Activated CD4-positive, alpha-beta T cell treated with anti-CD3 and anti-CD28 coated beads, Interleukin-2, amount 10 ng/mL, durations not matched to agents 24 days and 14 days (primary cell): Measurements from ENCODE around the gene PACSIN1. TPM values are rescaled to one million over a fixed set of nuclear protein-coding genes. Genes with fewer than 3 reads are reported as not detected.

Experiments
- DNase-seq: peaks from one replicate; pipeline ENCODE4 v3.0.0; 2022
- H3K27ac Mint-ChIP-seq: one replicate; pipeline ENCODE4 v1.8.0; 2022; ENCODE audit warnings: mild to moderate bottlenecking, mixed read lengths
- H3K27me3 Mint-ChIP-seq: one replicate; pipeline ENCODE4 v1.8.0; 2022; ENCODE audit warnings: mixed read lengths
- H3K36me3 Mint-ChIP-seq: one replicate; pipeline ENCODE4 v1.8.0; 2022; ENCODE audit warnings: low read depth, mild to moderate bottlenecking, mixed read lengths
- H3K4me1 Mint-ChIP-seq: one replicate; pipeline ENCODE4 v1.8.0; 2021; ENCODE audit warnings: mixed read lengths
- H3K4me3 Mint-ChIP-seq: one replicate; pipeline ENCODE4 v1.8.0; 2022; ENCODE audit warnings: mild to moderate bottlenecking, moderate library complexity, mixed read lengths
- H3K9me3 Mint-ChIP-seq: one replicate; pipeline ENCODE4 v1.8.0; 2021; ENCODE audit warnings: mixed read lengths
- intact Hi-C: fragments of 100-400 bp; cut with micrococcal nuclease; formaldehyde crosslinking; loops from one replicate; pipeline ENCODE4 v1.15.1; 2023
- total RNA-seq: library from RNA; stranded (reverse); gene quantifications from 2 replicates; pipeline ENCODE4 v1.2.3, GENCODE V29; 2022

The PACSIN1 gene
- total RNA-seq, 1 donor from 2014 or later = not detected

- DNase-seq = no peak
- H3K27me3 Mint-ChIP-seq = no peaks in the 10 kb centered on the region
- H3K4me3 Mint-ChIP-seq = no peak overlapping the region
- no peaks in the 10 kb centered on the region for H3K36me3 Mint-ChIP-seq
- H3K9me3 Mint-ChIP-seq = no peaks in the 10 kb centered on the region
- H3K4me1 Mint-ChIP-seq = no peaks in the 10 kb centered on the region
- intact Hi-C loops = no loop called here
- H3K27ac Mint-ChIP-seq = no peak overlapping the region
Measured at GRCh38 chr6:34539181-34539580, 73.3 kb downstream of the PACSIN1 start.

DNA sequence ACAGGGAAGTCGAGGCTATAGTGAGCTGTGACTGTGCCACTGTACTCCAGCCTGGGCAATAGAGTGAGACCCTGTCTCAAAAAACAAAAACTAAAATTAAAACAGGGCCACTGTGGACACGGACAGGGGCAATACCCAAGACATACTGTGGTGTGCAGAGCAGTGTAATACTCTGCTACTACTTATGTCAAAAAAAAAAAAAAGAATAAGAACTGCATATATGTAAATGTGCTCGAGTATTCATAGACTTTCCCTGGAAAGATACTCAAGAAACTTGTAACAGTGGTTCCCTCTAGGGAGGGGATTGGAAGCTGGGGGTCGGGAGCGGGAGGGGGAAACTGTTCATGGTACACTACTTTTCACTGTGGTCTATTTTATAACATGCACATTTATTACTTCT, 74.3 kb downstream of the PACSIN1 start:
- intact Hi-C loops = no loop called here
- DNase-seq = no peak
- Mint-ChIP-seq H3K36me3 (no peaks in the 10 kb centered on the region), H3K4me3 (no peak overlapping the region), H3K9me3 (no peaks in the 10 kb centered on the region), H3K4me1 (no peaks in the 10 kb centered on the region), H3K27me3 (no peaks in the 10 kb centered on the region), H3K27ac (no peak overlapping the region)

GRCh38 chr6:34540841-34541240, 75.0 kb downstream of the PACSIN1 start:
- Mint-ChIP-seq H3K9me3 (no peaks in the 10 kb centered on the region), H3K4me3 (no peak overlapping the region), H3K27ac (no peak overlapping the region), H3K4me1 (no peaks in the 10 kb centered on the region), H3K36me3 (no peaks in the 10 kb centered on the region), H3K27me3 (no peaks in the 10 kb centered on the region)
- intact Hi-C loops = no loop called here
- DNase-seq = no peak

- DNase-seq = no peak
- H3K9me3 Mint-ChIP-seq = no peaks in the 10 kb centered on the region
- H3K4me3 Mint-ChIP-seq = no peak overlapping the region
- intact Hi-C loops = no loop called here
- no peak overlapping the region for H3K27ac Mint-ChIP-seq
- H3K4me1 Mint-ChIP-seq = no peaks in the 10 kb centered on the region
- H3K36me3 Mint-ChIP-seq = no peaks in the 10 kb centered on the region
- no peaks in the 10 kb centered on the region for H3K27me3 Mint-ChIP-seq
Measured at GRCh38 chr6:34543421-34543820, 77.5 kb downstream of the PACSIN1 start.

- Mint-ChIP-seq H3K4me3 (no peak overlapping the region), H3K27me3 (no peaks in the 10 kb centered on the region), H3K27ac (no peak overlapping the region)
Measured at GRCh38 chr6:34544052-34544604, 78.3 kb downstream of the PACSIN1 start.

DNA sequence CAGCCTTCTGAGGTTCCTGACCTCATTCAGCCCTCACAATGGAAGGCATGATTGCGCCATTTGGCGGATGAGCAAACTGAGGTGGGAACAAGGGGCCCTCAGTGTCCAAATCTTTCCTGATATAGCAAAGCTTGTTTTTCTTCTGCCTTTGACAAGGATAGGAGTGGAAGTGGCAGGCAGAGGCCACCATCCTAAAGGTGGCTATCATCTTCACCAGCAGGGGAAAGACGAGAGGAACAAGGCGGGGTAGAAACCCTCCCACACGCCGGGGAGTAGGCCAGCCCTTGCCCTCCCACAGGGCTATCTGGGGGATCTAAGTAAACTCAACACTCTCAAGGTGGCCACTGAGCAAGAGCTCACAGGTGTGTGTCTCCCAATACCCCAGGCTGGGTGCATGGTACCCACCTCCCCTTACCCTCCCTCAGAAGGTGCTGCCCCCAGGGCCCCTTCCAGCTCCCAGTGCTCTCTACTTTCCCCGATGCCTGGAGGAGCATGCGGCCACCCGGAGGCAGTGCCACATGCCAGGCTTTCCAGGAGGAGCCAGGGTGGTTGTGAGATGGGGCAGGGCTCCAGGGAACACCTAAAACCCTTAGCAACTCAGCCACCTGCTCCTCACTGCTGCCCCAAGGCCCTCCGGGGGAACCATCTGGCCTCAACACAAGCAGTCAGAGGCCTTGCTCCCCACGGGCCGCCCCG, 79.0 kb downstream of the PACSIN1 start:
- intact Hi-C loops = no loop called here
- H3K9me3 Mint-ChIP-seq = no peaks in the 10 kb centered on the region
- H3K4me1 Mint-ChIP-seq = no peaks in the 10 kb centered on the region
- no peaks in the 10 kb centered on the region for H3K36me3 Mint-ChIP-seq
- no peak overlapping the region for H3K4me3 Mint-ChIP-seq
- H3K27me3 Mint-ChIP-seq = no peaks in the 10 kb centered on the region
- DNase-seq = no peak
- no peak overlapping the region for H3K27ac Mint-ChIP-seq

More at GRCh38 chr6:34544052-34544604, 78.3 kb downstream of the PACSIN1 start:
- Mint-ChIP-seq H3K4me1 (no peaks in the 10 kb centered on the region), H3K36me3 (no peaks in the 10 kb centered on the region), H3K9me3 (no peaks in the 10 kb centered on the region)
- DNase-seq = no peak
- intact Hi-C loops = no loop called here

DNA sequence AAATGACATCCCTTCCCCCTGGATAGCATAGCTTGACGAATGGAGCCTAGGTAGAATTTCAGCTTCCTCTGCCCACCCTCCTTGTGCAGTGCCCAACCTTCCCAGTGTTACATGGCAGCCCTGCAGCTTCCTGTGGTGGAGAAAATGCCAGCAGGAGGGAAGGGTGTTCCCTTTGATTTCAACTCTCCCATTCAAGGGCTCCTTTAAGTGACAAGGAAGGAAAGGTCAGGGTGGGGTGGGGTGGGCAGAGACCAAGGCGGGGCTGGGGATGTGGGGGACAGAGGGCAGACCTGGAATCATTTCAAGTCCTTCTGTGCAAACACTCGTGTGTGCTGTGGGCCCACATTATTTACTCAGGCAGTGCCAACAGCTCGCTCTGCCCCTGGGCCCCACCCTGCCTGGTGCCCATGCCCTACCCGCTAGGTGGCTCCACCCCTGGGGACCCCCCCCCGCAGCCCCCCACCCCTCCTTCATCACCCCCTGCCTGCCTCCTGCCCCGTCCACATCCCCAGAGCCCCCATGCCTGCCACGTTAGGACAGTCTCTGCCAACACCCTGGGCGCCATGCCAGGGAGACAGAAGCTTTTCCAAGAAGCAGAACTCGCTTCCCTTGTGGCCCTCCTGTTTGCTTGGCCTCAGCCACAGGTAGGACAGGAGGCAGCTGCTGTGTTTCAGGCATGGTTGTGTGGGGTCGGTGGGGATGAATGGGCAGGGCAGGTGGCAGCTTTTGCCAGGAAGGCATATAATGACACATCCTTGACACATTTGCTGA, 80.9 kb downstream of the PACSIN1 start:
- no peaks in the 10 kb centered on the region for H3K9me3 Mint-ChIP-seq
- H3K4me1 Mint-ChIP-seq = no peaks in the 10 kb centered on the region
- DNase-seq = no peak
- H3K36me3 Mint-ChIP-seq = no peaks in the 10 kb centered on the region
- H3K27ac Mint-ChIP-seq = no peak overlapping the region
- H3K4me3 Mint-ChIP-seq = no peak overlapping the region
- no peaks in the 10 kb centered on the region for H3K27me3 Mint-ChIP-seq
- intact Hi-C loops = no loop called here

DNA sequence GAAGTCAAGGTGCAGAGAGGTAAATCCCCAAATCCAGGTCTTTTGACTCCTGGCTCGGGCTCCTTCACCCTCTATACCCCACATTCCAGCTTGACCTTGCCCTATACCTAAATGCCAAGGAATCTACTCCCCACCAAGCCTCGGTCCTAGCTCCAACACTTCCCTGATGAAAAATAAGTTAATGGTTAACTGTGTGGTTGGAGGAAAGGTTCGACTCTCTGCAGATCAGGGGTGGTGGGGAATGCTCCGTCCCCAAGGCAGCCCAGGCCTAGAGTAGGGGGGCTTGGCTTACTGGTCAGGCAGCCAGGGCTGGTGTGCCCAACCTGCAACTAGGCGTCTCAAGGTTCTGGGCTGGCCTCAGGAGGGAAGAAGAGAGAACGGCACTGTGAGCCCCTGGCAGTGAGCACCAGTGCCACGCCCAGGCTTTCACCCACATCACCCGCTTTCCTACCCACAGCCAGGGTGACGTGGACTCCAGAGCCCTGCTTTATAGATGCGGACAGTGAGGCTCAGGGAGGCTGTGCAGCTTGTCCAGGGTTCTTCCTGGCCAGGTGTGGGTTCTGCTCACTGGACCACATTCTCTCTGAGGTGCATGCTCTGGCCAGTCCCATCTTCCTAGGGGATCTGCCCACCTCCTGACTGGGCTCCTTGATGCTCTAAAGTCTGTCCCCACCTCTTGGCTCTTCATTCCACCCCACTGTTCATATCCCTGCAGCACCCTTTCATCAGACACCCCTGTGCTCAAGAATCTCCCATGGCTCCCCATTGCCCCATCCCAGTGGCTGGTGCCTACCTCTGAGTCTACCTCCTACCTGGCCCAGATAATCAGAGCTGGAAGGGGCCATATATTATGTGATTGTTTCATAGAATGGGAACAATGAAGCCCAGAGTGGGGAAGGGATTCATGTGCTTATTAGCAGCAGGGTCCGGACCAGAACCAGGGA, 82.1 kb downstream of the PACSIN1 start:
- H3K27ac Mint-ChIP-seq = no peak overlapping the region
- no peaks in the 10 kb centered on the region for H3K4me1 Mint-ChIP-seq
- no peak for DNase-seq
- no peak overlapping the region for H3K4me3 Mint-ChIP-seq
- H3K27me3 Mint-ChIP-seq = no peaks in the 10 kb centered on the region
- intact Hi-C loops = no loop called here
- H3K36me3 Mint-ChIP-seq = no peaks in the 10 kb centered on the region
- H3K9me3 Mint-ChIP-seq = no peaks in the 10 kb centered on the region

DNA sequence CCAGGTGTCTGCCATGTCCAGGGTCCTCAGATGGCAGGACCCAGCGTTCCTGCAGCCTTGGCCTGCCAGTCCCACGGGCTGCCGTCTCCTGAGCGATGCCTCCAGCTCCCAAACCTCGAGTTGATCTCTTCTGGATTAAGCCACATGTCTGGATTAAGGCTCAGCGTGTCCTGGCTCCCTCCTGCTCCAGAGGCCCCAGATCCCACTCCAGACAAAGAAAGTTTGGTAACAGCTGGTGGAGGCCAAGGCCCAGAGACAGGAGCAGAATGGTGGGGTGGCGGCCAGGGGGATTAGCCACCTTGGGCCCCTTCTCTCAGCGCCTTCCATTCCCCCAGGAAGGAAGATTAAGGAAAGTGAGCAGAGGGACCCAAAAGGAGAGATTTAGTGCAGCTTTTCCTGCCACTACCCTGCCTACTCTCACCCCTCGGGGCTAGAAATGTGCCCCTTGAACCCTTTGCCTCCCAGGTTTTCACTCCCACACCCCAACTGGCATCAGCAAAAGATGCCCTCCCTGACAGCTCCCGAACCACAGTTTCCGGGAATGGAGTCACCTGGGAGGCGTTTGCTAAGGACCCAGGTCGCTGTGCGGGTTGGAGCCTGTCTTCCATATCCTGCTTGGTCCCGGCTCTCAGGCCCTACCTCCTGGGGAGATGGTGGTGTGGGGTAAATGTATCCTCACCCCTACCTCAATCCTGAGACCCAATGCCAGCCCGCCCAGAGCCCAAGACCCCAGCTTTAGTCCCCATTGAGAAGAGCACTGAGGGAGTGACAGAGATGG, 83.3 kb downstream of the PACSIN1 start:
- Mint-ChIP-seq H3K36me3 (no peaks in the 10 kb centered on the region), H3K9me3 (no peaks in the 10 kb centered on the region), H3K27ac (no peak overlapping the region), H3K27me3 (no peaks in the 10 kb centered on the region), H3K4me3 (no peak overlapping the region), H3K4me1 (peaks cover 2% of the 10 kb centered on the region)
- DNase-seq = no peak
- intact Hi-C loops = no loop called here

DNA sequence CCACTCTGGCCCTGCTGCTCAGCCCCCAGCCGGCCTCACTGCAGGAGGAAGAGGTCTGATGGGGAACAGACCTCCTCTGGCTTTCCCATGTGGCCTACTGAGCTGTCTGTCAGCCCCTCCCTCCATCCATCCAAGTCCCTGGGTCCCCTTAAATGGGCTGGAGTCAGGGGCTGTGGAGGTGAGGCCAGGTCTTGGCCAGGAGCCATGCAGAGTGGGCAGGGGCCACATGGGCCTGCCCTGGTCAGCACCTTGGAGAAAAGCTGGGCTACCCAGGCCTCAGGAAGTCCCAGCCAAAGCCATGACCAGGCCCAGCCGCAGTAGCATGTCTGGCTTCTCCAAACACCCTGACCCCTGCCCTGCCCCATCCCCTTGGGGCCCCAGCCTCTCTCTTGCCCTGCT, 83.9 kb downstream of the PACSIN1 start:
- Mint-ChIP-seq H3K27ac (no peak overlapping the region), H3K4me3 (no peak overlapping the region), H3K36me3 (no peaks in the 10 kb centered on the region), H3K4me1 (peaks cover 2% of the 10 kb centered on the region), H3K9me3 (no peaks in the 10 kb centered on the region), H3K27me3 (no peaks in the 10 kb centered on the region)
- intact Hi-C loops = no loop called here
- no peak for DNase-seq

DNA sequence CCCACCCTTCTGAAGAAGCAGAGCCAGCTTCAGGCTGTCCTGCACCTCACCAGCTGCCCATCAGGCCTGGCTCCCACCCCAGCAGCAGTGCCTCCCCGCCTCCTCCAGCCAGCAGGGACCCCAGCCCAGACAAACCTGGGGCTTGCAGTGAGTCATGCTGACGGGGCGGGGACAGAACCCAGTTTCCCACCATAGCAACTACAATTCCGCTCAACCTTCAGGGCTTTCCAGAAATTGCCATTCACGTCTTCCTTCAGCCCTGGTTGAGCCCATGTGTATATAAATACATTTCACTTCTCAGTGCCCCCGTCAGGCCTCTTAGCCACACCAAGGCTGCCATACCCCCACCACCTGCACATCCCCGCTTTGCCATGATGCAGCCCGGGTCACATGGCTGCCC, 85.8 kb downstream of the PACSIN1 start:
- Mint-ChIP-seq H3K9me3 (no peaks in the 10 kb centered on the region), H3K4me1 (peaks cover 5% of the 10 kb centered on the region), H3K27ac (no peak overlapping the region), H3K27me3 (no peaks in the 10 kb centered on the region), H3K4me3 (no peak overlapping the region), H3K36me3 (no peaks in the 10 kb centered on the region)
- intact Hi-C loops = no loop called here
- DNase-seq = no peak

DNA sequence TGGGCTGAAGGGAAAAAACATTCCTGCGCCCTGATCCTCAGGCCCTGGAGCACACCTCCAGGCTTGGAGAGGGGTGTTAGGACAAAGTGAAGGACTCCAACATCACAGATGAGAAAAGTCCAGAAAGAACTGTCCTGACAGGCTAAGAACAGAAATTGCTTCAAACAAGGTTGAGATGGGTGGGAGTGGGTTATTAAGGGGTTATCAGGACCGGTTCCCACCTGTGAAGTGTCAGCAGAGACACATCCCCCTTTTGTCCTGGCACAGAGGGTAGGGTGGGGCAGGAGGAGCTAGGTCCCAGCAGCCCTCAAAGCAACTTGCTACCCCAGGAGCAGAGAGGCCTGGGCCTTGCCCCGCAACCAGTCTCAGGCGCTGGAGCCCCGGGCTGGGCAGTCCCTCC, 86.7 kb downstream of the PACSIN1 start:
- Mint-ChIP-seq H3K27me3 (no peaks in the 10 kb centered on the region), H3K9me3 (no peaks in the 10 kb centered on the region), H3K4me1 (peaks cover 5% of the 10 kb centered on the region), H3K27ac (no peak overlapping the region), H3K4me3 (no peak overlapping the region), H3K36me3 (no peaks in the 10 kb centered on the region)
- intact Hi-C loops = no loop called here
- DNase-seq = no peak

- DNase-seq = no peak
- Mint-ChIP-seq H3K9me3 (no peaks in the 10 kb centered on the region), H3K27me3 (no peaks in the 10 kb centered on the region), H3K36me3 (no peaks in the 10 kb centered on the region), H3K4me3 (no peak overlapping the region), H3K27ac (no peak overlapping the region), H3K4me1 (peaks cover 5% of the 10 kb centered on the region)
- intact Hi-C loops = no loop called here
Measured at GRCh38 chr6:34553146-34553545, 87.3 kb downstream of the PACSIN1 start.
